ENCODE measurements around the gene PDPK1. TPM values are rescaled to one million over a fixed set of nuclear protein-coding genes. Genes with fewer than 3 reads are reported as not detected.

The PDPK1 gene
- total RNA-seq, 2 experiments from 2014 or later: 14.4 to 40.6 TPM

DNA sequence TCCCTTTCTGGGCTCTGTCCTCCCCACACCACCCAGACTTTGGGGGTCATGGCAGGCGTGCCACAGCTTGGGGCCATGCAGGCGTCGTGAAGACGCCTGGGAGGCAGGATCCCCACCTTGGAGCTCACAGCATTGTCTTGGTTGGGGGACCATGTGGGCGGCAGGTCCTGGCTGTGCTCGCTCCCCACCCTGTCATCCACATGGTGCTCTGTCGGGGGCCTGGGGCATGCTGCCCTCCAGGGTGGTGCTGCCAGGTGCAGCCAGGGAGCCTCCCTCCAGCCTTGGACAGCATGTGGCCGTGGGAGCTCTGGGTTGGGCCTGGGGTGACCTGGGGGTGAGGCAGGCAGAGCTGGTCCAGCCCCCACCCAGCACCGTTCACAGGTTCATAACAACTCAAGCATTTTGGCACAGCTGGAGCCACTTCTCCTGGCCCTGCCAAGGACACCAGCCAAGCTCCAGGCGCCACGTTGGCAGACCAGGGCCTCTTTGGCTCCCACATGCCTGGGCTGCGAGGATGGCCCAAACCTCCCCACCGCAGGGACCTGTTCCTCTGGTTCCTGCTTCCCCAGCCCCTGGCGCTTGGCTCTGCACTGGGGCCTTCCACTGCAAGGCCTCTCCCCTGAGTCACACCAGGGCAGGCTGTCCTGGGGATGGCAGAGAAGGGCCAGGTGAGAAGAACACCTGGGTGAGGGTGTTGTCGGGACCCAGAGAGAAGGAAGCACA, 39.1 kb upstream of the PDPK1 start:
- H3K9me2 ChIP-seq (ENCODE audit: insufficient read depth, low read length): no peaks in the 10 kb centered on the region
- no peaks in the 10 kb centered on the region for H4K20me1 ChIP-seq (ENCODE audit: insufficient read depth, low read length)
- ChIA-PET CTCF (ENCODE audit: unreplicated experiment) (no interaction called here), POLR2A (no interaction called here)
- TF ChIP-seq, protein P1, sequence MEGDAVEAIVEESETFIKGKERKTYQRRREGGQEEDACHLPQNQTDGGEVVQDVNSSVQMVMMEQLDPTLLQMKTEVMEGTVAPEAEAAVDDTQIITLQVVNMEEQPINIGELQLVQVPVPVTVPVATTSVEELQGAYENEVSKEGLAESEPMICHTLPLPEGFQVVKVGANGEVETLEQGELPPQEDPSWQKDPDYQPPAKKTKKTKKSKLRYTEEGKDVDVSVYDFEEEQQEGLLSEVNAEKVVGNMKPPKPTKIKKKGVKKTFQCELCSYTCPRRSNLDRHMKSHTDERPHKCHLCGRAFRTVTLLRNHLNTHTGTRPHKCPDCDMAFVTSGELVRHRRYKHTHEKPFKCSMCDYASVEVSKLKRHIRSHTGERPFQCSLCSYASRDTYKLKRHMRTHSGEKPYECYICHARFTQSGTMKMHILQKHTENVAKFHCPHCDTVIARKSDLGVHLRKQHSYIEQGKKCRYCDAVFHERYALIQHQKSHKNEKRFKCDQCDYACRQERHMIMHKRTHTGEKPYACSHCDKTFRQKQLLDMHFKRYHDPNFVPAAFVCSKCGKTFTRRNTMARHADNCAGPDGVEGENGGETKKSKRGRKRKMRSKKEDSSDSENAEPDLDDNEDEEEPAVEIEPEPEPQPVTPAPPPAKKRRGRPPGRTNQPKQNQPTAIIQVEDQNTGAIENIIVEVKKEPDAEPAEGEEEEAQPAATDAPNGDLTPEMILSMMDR (conservative IDR thresholded peaks at IDR 0.05; ENCODE audit: low read length): no peak
- no peak for TF ChIP-seq EZH2phosphoT487 (IDR thresholded peaks at IDR 0.05; ENCODE audit: borderline replicate concordance, low read depth, low read length)
- H3K9me3 ChIP-seq (ENCODE audit: low read length): no peaks in the 10 kb centered on the region
- H2AFZ ChIP-seq (ENCODE audit: low read length): no peak overlapping the region
- no peak overlapping the region for H3K4me2 ChIP-seq (ENCODE audit: low read length)
- H3K36me3 ChIP-seq (ENCODE audit: insufficient read depth, low read length): peaks cover 37% of the 10 kb centered on the region
- BruUV-seq (replicated peaks): no TSS peak
- intact Hi-C loops (cut with micrococcal nuclease; ENCODE audit: unreplicated experiment): no loop called here
- no peak overlapping the region for H3K4me3 ChIP-seq (ENCODE audit: low read depth, low read length, poor library complexity, severe bottlenecking)
- no peaks in the 10 kb centered on the region for H3K79me2 ChIP-seq (ENCODE audit: insufficient read depth, low read depth, low read length)
- H3K27ac ChIP-seq (ENCODE audit: low read depth, low read length, poor library complexity, severe bottlenecking): no peak overlapping the region
- no peak for DNase-seq (ENCODE audit: low spot score)
- H3K4me1 ChIP-seq (ENCODE audit: insufficient read depth, low read length, poor library complexity, severe bottlenecking): peaks cover 10% of the 10 kb centered on the region

DNA sequence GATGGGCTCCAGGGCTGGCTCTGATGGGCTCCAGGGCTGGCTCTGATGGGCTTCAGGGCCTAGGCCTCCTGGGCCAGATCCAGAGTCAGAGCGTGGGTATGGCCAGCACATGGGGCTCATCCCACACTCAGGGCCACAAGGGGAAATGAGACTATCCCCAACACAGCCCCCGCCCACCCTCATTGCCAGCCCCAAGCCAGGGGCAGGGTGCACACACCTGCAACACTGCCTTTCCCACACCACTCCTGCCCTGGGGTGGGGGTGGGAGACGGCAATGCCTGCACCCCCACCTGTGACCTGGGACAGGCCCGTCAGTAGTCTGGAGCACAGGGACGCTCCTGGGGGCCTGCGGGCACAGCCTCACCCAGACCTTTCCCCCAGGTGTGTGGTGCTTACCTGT, 38.4 kb upstream of the PDPK1 start:
- H3K9me3 ChIP-seq (ENCODE audit: low read length): no peaks in the 10 kb centered on the region
- no TSS peak for BruUV-seq (replicated peaks)
- H3K9me2 ChIP-seq (ENCODE audit: insufficient read depth, low read length): no peaks in the 10 kb centered on the region
- no peak for TF ChIP-seq EZH2phosphoT487 (IDR thresholded peaks at IDR 0.05; ENCODE audit: borderline replicate concordance, low read depth, low read length)
- TF ChIP-seq, protein P1 (conservative IDR thresholded peaks at IDR 0.05; ENCODE audit: low read length): no peak
- H3K4me3 ChIP-seq (ENCODE audit: low read depth, low read length, poor library complexity, severe bottlenecking): no peak overlapping the region
- H2AFZ ChIP-seq (ENCODE audit: low read length): no peak overlapping the region
- intact Hi-C loops (cut with micrococcal nuclease; ENCODE audit: unreplicated experiment): no loop called here
- no peaks in the 10 kb centered on the region for H3K79me2 ChIP-seq (ENCODE audit: insufficient read depth, low read depth, low read length)
- peaks cover 37% of the 10 kb centered on the region for H3K36me3 ChIP-seq (ENCODE audit: insufficient read depth, low read length)
- no peak overlapping the region for H3K4me2 ChIP-seq (ENCODE audit: low read length)
- CTCF ChIA-PET (ENCODE audit: unreplicated experiment): no interaction called here
- no peak for DNase-seq (ENCODE audit: low spot score)
- peaks cover 10% of the 10 kb centered on the region for H3K4me1 ChIP-seq (ENCODE audit: insufficient read depth, low read length, poor library complexity, severe bottlenecking)
- no peak overlapping the region for H3K27ac ChIP-seq (ENCODE audit: low read depth, low read length, poor library complexity, severe bottlenecking)
- no peaks in the 10 kb centered on the region for H4K20me1 ChIP-seq (ENCODE audit: insufficient read depth, low read length)
- POLR2A ChIA-PET: no interaction called here

DNA sequence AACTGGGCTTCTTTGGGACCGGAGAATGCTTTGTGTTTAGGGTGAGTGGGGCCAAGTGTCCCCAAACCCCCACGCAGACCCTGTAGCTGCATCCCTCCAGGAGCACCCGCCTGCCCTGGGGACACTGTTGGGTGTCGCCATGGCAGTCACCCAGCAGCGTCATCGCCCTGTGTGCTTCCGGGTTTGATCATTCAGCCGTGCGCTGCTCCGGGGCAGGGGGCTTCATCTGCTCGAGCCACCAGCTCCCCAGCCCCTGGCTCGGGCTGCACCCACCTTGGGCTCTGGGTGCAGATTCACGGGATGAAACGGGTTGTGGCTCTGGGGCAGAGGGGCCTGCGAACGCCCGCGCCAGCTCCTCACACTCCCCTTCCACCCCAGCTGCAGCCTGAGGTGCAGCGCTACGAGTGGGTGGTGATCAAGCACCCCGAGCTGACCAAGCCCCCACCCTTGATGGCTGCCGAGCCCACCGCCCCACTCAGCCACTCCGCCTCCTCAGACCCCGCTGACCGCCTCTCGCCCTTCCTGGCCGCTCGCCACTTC, 37.9 kb upstream of the PDPK1 start:
- Histone ChIP-seq H3K9me2 (ENCODE audit: insufficient read depth, low read length) (no peaks in the 10 kb centered on the region), H3K4me1 (ENCODE audit: insufficient read depth, low read length, poor library complexity, severe bottlenecking) (peaks cover 10% of the 10 kb centered on the region), H3K79me2 (ENCODE audit: insufficient read depth, low read depth, low read length) (no peaks in the 10 kb centered on the region), H4K20me1 (ENCODE audit: insufficient read depth, low read length) (no peaks in the 10 kb centered on the region), H3K27ac (ENCODE audit: low read depth, low read length, poor library complexity, severe bottlenecking) (no peak overlapping the region), H2AFZ (ENCODE audit: low read length) (no peak overlapping the region), H3K9me3 (ENCODE audit: low read length) (no peaks in the 10 kb centered on the region), H3K4me2 (ENCODE audit: low read length) (no peak overlapping the region), H3K4me3 (ENCODE audit: low read depth, low read length, poor library complexity, severe bottlenecking) (no peak overlapping the region), H3K36me3 (ENCODE audit: insufficient read depth, low read length) (peaks cover 37% of the 10 kb centered on the region)
- BruUV-seq (replicated peaks): no TSS peak
- intact Hi-C loops (cut with micrococcal nuclease; ENCODE audit: unreplicated experiment): loop anchor here (2.0 kb wide), 1 partner anchor 25 kb away; the partner anchor contains the start of gene TBC1D24
- ChIA-PET CTCF (ENCODE audit: unreplicated experiment) (no interaction called here), POLR2A (no interaction called here)
- no peak for DNase-seq (ENCODE audit: low spot score)
- TF ChIP-seq EZH2phosphoT487 (IDR thresholded peaks at IDR 0.05; ENCODE audit: borderline replicate concordance, low read depth, low read length): no peak
- TF ChIP-seq, protein P1 (conservative IDR thresholded peaks at IDR 0.05; ENCODE audit: low read length): no peak

Data from OCI-LY7 (cell line).